Head of caudate nucleus (tissue), 42 donors: ENCODE measurements around the gene OR2T5.
"Not testable (repeated sequence)": the region's sequence is repeated elsewhere in the genome, so short reads cannot be mapped to it uniquely, and the experiment has no call there.

Source experiments
- DNase-seq, 42 donors: peaks; one replicate each; pipeline versions ENCODE4 v3.0.0 to v3.0.0-alpha.2; 2020 to 2021; ENCODE audit warnings: mixed read lengths in 7 of 42
- intact Hi-C: fragments of 100-400 bp; cut with DNase I; formaldehyde crosslinking; loops from one replicate; pipeline ENCODE4 v1.15.0; 2022

Gene OR2T5, protein sequence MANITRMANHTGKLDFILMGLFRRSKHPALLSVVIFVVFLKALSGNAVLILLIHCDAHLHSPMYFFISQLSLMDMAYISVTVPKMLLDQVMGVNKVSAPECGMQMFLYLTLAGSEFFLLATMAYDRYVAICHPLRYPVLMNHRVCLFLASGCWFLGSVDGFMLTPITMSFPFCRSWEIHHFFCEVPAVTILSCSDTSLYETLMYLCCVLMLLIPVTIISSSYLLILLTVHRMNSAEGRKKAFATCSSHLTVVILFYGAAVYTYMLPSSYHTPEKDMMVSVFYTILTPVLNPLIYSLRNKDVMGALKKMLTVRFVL

DNA sequence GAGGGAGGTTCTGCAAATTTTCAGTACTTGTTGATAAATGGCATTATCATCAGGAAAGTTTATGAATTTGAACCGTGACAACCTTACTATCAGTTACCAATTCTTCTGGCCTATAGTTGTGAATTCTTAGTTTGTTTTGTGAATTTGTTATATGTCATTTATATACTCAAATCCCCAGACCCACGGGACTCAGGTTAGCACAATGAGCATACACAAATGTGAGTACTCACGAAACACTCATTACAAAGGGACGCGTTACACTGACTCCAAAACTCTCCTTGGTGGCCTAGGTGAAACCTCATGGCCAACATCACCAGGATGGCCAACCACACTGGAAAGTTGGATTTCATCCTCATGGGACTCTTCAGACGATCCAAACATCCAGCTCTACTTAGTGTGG is at the start of gene OR2T5:
TSS of gene OR2T5 (plus strand) at position 301 of the 400 bp plus-strand sequence. CDS start at position 301, 0 bp downstream.
- DNase-seq, intact Hi-C loops: not testable (repeated sequence)

DNA sequence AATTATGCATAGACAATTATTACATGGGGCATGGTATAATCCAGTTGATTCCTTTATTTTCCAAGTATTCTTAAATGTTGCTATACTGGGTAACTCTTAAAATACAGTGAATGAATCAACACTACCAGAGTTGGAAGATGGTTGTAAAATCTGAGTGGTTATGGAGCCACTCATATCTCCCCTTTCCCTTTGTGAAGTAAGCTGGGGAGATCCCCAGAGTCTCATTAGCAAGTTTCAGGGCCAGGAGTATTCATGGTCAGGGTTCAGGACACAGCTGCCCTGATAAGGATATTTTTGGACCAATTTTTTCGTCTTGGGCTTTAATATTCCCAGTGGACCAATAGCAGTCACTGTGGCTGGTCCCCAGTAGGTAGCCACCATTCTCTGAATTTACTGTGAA is 49.7 kb upstream of the OR2T5 start:
- intact Hi-C loops, result not testable (repeated sequence)

DNA sequence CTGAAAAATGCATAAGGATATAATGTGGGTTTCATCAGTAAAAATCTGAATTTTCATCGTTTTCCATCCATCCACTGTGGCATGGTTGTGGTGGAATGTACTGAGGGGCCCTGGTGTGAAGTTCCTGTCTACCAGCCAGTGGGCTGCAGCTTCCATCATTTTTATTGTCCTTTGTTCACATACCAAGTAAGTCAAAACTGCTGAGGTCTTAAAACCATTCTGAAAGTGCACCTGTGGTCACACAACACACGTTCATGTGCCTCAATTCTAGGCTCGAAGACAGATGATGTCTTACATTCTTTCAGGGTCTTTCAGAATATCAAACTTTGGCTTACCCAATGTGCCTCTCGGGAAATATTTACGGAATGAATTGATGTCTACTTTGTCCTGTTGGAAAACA is 49.1 kb upstream of the OR2T5 start:
- intact Hi-C loops, result not testable (repeated sequence)

More for the DNA sequence above, 49.7 kb upstream of the OR2T5 start:
- not testable (repeated sequence) for DNase-seq

GRCh38 chr1:248442500-248443277 is 45.7 kb upstream of the OR2T5 start:
- intact Hi-C loops, DNase-seq: not testable (repeated sequence)

More for the DNA sequence above, 49.1 kb upstream of the OR2T5 start:
- not testable (repeated sequence) for DNase-seq

GRCh38 chr1:248444603-248445002 is 43.8 kb upstream of the OR2T5 start:
- intact Hi-C loops, DNase-seq: not testable (repeated sequence)

- intact Hi-C loops, DNase-seq: not testable (repeated sequence)
Observed at GRCh38 chr1:248445399-248445798, 43.0 kb upstream of the OR2T5 start, which contains the start of gene OR2T2. OR2T2 (plus strand) TSS chr1:248445637; CDS start chr1:248452798, 7,161 bp downstream.

- intact Hi-C loops, DNase-seq: not testable (repeated sequence)
Observed at GRCh38 chr1:248448409-248449074, 39.8 kb upstream of the OR2T5 start.

DNA sequence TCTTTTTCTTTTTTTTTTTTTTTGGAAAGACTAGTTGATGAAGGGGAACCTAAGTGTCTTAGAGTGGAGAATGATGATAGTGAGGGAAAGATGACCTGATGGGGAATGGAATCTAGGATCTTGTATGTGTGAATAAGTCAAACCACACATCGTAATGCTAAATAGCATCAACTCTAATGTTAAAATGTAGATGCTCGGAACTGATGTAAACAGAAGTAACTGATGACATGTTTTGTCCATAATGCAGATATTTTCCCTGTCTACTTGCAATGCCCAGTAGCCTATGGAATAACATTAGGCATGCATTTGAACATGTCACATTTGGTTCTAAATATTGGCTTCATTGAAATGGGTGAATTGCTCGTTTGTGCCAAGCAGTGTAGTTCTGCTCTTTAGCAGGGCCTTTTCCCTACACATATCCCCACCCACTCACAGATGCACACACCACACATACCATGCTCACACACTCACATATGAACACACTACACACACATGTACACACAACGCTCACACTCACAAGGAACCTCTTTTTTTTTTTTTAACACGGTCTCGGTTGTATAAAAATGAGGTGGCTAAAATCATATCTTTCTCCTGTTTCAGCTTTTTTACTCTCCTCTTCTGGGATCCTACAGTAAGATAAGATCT is 38.4 kb upstream of the OR2T5 start:
- DNase-seq, intact Hi-C loops: not testable (repeated sequence)

- DNase-seq, intact Hi-C loops: not testable (repeated sequence)
Observed at GRCh38 chr1:248450466-248451145, 37.8 kb upstream of the OR2T5 start.

GRCh38 chr1:248453619-248454018 is 34.8 kb upstream of the OR2T5 start:
- intact Hi-C loops, DNase-seq: not testable (repeated sequence)

DNA sequence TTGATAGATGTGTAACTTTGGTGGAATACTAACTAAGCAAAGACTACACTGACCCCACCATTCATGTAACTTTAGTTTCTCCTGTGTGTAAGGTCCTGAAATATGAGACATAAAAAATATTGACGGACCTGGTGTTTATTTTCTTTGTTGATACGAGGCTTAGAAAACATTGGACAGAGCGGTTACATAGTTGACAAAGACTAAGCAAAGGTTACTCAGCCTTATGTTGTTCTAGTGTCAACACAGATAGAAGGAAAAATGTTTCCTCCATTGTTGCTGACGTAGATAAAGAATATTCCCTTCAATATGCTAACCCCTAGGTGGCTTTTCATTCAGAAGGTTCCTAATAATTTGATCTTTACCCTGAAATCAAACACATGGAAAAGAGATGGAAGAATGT is 33.3 kb upstream of the OR2T5 start:
- DNase-seq, intact Hi-C loops: not testable (repeated sequence)

- intact Hi-C loops, result not testable (repeated sequence)
Observed at GRCh38 chr1:248456635-248457034, 31.8 kb upstream of the OR2T5 start.

DNA sequence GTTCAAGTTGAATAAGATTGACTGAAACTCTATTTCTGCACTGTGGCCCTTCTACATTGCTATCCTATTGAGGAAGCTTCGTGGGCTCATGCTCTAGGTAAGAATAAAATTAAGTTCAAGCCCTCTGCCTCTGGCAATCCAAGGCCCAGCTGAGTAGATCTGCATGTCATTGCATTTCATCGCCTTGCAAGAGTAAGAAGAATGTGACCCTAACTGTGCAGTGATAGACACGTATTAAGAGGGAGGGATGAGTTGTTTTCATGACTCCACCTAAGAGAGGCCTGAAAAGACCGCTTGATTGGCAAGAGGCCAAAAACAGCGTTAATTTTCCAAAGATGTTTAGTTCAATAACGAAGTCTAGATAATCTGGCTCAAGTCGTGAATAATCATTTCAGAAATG is 29.3 kb upstream of the OR2T5 start:
- DNase-seq, intact Hi-C loops: not testable (repeated sequence)

More at GRCh38 chr1:248456635-248457034, 31.8 kb upstream of the OR2T5 start:
- not testable (repeated sequence) for DNase-seq

DNA sequence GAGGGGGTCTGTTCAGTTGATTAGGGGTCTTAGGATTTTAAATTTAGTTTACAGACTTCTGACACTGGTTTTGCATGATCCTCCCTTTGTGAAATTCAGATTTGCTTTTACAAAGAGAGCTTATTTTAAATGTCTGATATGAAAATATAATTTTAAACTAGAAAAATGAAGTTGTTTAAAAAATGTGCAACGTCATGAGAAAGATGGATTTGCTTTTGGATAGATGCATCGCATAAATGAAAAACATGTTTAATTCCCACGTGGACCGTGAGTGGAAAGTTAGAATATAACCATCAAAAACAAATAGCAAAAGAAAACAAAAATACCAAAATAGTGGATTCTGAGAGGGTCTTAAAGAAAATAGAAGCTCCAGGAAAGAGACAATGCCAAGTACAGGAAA is 17.2 kb upstream of the OR2T5 start:
- intact Hi-C loops, result no loop called here

DNA sequence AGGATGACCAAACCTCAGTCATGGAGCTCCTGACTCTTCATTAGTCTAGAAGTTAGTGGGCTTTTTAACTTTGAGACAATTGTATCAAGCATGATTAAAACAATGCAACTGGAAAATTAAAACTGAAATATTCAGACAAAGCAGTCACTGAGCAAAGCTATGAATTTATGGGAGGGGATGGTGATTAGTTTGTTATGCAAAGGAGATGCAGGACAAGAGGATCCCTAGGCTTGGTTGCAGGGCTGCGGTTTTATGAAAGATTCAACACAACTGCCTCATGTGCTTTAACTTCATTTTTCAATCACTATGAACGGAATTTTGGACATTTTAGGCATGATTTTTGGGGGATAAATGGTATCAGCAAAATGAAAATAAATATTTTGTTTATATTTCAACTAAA is 16.3 kb upstream of the OR2T5 start:
- intact Hi-C loops, DNase-seq: not testable (repeated sequence)

More for the DNA sequence above, 17.2 kb upstream of the OR2T5 start:
- no peak for DNase-seq

DNA sequence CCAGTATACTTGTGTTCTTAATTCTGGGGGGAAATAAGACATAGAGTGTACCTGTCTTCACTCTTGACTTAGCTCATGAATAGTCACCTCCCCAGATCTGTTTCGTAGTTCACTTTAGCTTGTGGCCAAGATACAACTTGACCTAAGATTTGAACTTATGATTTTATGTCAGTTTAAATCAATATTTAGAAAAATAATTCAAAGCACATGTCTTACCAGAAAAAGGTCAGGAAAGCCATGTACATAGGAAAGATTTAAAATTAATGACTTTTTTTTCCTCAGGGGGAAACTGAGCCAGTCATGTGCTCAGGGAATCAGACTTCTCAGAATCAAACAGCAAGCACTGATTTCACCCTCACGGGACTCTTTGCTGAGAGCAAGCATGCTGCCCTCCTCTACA is 15.3 kb upstream of the OR2T5 start, which contains the start of gene OR2T3:
TSS of gene OR2T3 (plus strand) at position 301 of the 400 bp plus-strand sequence. CDS start at position 301, 0 bp downstream.
- intact Hi-C loops, DNase-seq: not testable (repeated sequence)

DNA sequence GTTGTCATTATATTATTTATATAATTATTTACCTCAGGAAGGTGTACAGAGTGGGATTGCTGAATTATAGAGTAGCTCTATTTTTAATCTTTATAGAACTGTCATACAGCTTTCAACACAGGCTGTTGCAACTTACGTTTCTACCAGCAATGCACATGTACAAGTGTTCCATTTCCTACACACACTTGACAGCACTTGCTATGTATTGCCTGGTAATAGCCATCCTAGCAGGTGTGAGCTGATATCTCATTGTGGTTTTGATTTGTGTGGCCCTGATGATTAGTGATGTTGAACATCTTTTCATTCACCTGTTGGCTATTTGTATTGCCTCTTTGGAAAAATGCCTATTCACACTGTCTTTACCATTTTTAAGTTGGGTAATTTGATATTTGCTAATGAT is 12.7 kb upstream of the OR2T5 start:
- DNase-seq, intact Hi-C loops: not testable (repeated sequence)
